CD4-positive, alpha-beta T cell treated with Interleukin-1 beta for 1 hour (primary cell): Measurements from ENCODE around the gene MLH1.

ENCODE experiments used
- DNase-seq, 2 donors: peaks; one replicate each; pipeline ENCODE4 v3.0.0-alpha.2; 2020 to 2022

Gene MLH1

GRCh38 chr3:37096288-37096687, 103.0 kb downstream of the MLH1 start:
- no peak for DNase-seq

GRCh38 chr3:37096975-37097374, 103.7 kb downstream of the MLH1 start:
- DNase-seq: no peak

- DNase-seq: no peak
Observed at GRCh38 chr3:37097776-37098175, 104.5 kb downstream of the MLH1 start.

GRCh38 chr3:37098884-37099283, 105.6 kb downstream of the MLH1 start:
- no peak for DNase-seq

GRCh38 chr3:37099469-37099868, 106.2 kb downstream of the MLH1 start:
- no peak for DNase-seq

- no peak for DNase-seq
Observed at GRCh38 chr3:37100411-37100810, 107.1 kb downstream of the MLH1 start.
